CD4-positive, alpha-beta T cell (primary cell): ENCODE results near the gene PTGES3. TPM values are rescaled to one million over a fixed set of nuclear protein-coding genes. Genes with fewer than 3 reads are reported as not detected.

Experiments used
- ATAC-seq: fragments of 200-7000 bp; cut with Tn5 transposase; one replicate; pipeline ENCODE4 v1.10.0; 2022; ENCODE audit warnings: mild to moderate bottlenecking; ENCODE audit not compliant: poor library complexity
- CTCF ChIA-PET: fragments of 350-600 bp; sonication (Branson Sonifier 250); formaldehyde crosslinking; loops from one replicate; lab custom pipeline; 2021; ENCODE audit warnings: antibody characterized with exemption, inconsistent platforms; lab: Charles Lee
- POLR2A ChIA-PET: fragments of 350-600 bp; sonication (Branson Sonifier 250); formaldehyde crosslinking; loops from one replicate; lab custom pipeline; 2021; ENCODE audit warnings: antibody characterized with exemption, inconsistent platforms; lab: Charles Lee
- DNase-seq, 14 experiments: peaks; one replicate each; pipeline ENCODE4 v3.0.0-alpha.2; 2013 to 2020; ENCODE audit warnings: mixed read lengths in 2 of 14
- H3K27ac ChIP-seq, 2 donors: one replicate each; pipeline versions ENCODE4 v1.5.1 to v1.7.0; 2013; ENCODE audit warnings: low read length in 2 of 2, low read depth in 1 of 2, mild to moderate bottlenecking in 1 of 2
- H3K27me3 ChIP-seq, 2 experiments: 1 replicate in 1 of 2; 2 replicates in 1 of 2; pipeline versions ENCODE4 v1.6.1 to v1.7.0; 2013; ENCODE audit warnings: low read length in 2 of 2, control low read depth in 1 of 2, mild to moderate bottlenecking in 1 of 2, moderate library complexity in 1 of 2; ENCODE audit not compliant: insufficient read depth in 2 of 2, control insufficient read depth in 1 of 2
- H3K36me3 ChIP-seq: one replicate; pipeline ENCODE4 v1.6.1; 2013; ENCODE audit warnings: low read length, control low read depth; ENCODE audit not compliant: insufficient read depth
- H3K4me1 ChIP-seq: one replicate; pipeline ENCODE4 v1.6.1; 2013; ENCODE audit warnings: low read length, control low read depth; ENCODE audit not compliant: insufficient read depth
- H3K4me3 ChIP-seq: one replicate; pipeline ENCODE4 v1.5.1; 2013; ENCODE audit warnings: mild to moderate bottlenecking, low read length, moderate library complexity
- H3K9me3 ChIP-seq, 2 experiments: 1 replicate in 1 of 2; 2 replicates in 1 of 2; pipeline versions ENCODE4 v1.6.1 to v1.7.0; 2013; ENCODE audit warnings: low read length in 2 of 2, mild to moderate bottlenecking in 2 of 2, control low read depth in 1 of 2, moderate library complexity in 1 of 2; ENCODE audit not compliant: control insufficient read depth in 1 of 2, insufficient read depth in 1 of 2
- H3K27ac Mint-ChIP-seq: one replicate; pipeline ENCODE4 v1.8.0; 2020; ENCODE audit warnings: mixed read lengths
- H3K27me3 Mint-ChIP-seq: one replicate; pipeline ENCODE4 v1.8.0; 2021; ENCODE audit warnings: mixed read lengths
- H3K36me3 Mint-ChIP-seq: one replicate; pipeline ENCODE4 v1.8.0; 2021; ENCODE audit warnings: low read depth, mixed read lengths
- H3K4me1 Mint-ChIP-seq: one replicate; pipeline ENCODE4 v1.8.0; 2021; ENCODE audit warnings: low read depth, mixed read lengths
- H3K4me3 Mint-ChIP-seq: one replicate; pipeline ENCODE4 v1.8.0; 2020; ENCODE audit warnings: mild to moderate bottlenecking, mixed read lengths
- H3K9me3 Mint-ChIP-seq: one replicate; pipeline ENCODE4 v1.8.0; 2020; ENCODE audit warnings: mixed read lengths
- CTCF ChIP-seq: fragments of 200-600 bp; IDR thresholded peaks from one replicate; pipeline ENCODE4 v1.8.0; 2022; ENCODE audit warnings: antibody characterized with exemption, mild to moderate bottlenecking
- intact Hi-C, 2 experiments: fragments of 100-400 bp; cut with DNase I in 1 of 2; cut with micrococcal nuclease in 1 of 2; formaldehyde crosslinking; loops; one replicate each; pipeline versions ENCODE4 v1.15.1 to v1.9.0; 2023 to 2025; cut with DNase I, micrococcal nuclease
- total RNA-seq, 174 experiments: library from RNA in 2 of 174; stranded (reverse) in 2 of 174; gene quantifications; one replicate each; pipeline ENCODE4 v1.2.3 and lab custom pipeline; 2021 to 2026

The PTGES3 gene
- total RNA-seq, 2 experiments from 2014 or later = 146 to 154 TPM

- peak overlapping the region; percentile 100 for H3K4me3 Mint-ChIP-seq
- H3K9me3 Mint-ChIP-seq = no peaks in the 10 kb centered on the region
- Histone ChIP-seq H3K27ac (peak overlapping the region; percentile 57 to 85), H3K9me3 (no peaks in the 10 kb centered on the region), H3K4me1 (peaks cover 74% of the 10 kb centered on the region), H3K4me3 (peak overlapping the region; percentile 96), H3K27me3 (no peaks in the 10 kb centered on the region), H3K36me3 (peaks cover 17% of the 10 kb centered on the region)
- no peak for ATAC-seq
- ChIA-PET CTCF (interaction anchor here (1.1 to 5.9 kb wide), 4 partner anchors 9 to 72 kb away, joined by 4 to 27 read pairs (median 5); no protein-coding TSS in a partner anchor), POLR2A (interaction anchor here (0.7 to 8.6 kb wide), 13 partner anchors 9 to 568 kb away, joined by 3 to 155 read pairs (median 4); partner anchors contain the start of genes ATP5F1B, BAZ2A, IL23A and NACA)
- peak in 2 of 14 experiments; percentile 15 to 32 for DNase-seq
- H3K36me3 Mint-ChIP-seq = peaks cover 65% of the 10 kb centered on the region
- peak overlapping the region; percentile 96 for H3K27ac Mint-ChIP-seq
- H3K4me1 Mint-ChIP-seq = peaks cover 58% of the 10 kb centered on the region
- no peaks in the 10 kb centered on the region for H3K27me3 Mint-ChIP-seq
- intact Hi-C loops = loop anchor here (1.0 to 2.0 kb wide), 2 partner anchors 39 to 48 kb away; no protein-coding TSS in a partner anchor
- TF ChIP-seq CTCF = no peak
Observed at GRCh38 chr12:56684745-56685359, 3.2 kb downstream of the PTGES3 start.

- H3K27ac ChIP-seq = no peak overlapping the region
- no peak overlapping the region for H3K4me3 ChIP-seq
- no peaks in the 10 kb centered on the region for H3K27me3 ChIP-seq
- no peak for TF ChIP-seq CTCF
- DNase-seq (no peak), ATAC-seq (no peak)
- no peaks in the 10 kb centered on the region for H3K9me3 ChIP-seq
- Mint-ChIP-seq H3K36me3 (peaks cover 68% of the 10 kb centered on the region), H3K4me1 (peaks cover 66% of the 10 kb centered on the region), H3K27ac (peak overlapping the region; percentile 96), H3K9me3 (no peaks in the 10 kb centered on the region), H3K4me3 (peak overlapping the region; percentile 77), H3K27me3 (no peaks in the 10 kb centered on the region)
- intact Hi-C loops = no loop called here
- ChIA-PET CTCF (interaction anchor here (5.9 kb wide), 1 partner anchor 46 kb away, joined by 27 read pairs; no protein-coding TSS in a partner anchor), POLR2A (interaction anchor here (0.5 to 8.6 kb wide), 5 partner anchors 12 to 303 kb away, joined by 3 to 139 read pairs (median 5); partner anchors contain the start of gene ATP5F1B)
- H3K36me3 ChIP-seq = peaks cover 23% of the 10 kb centered on the region
- peaks cover 78% of the 10 kb centered on the region for H3K4me1 ChIP-seq
Observed at GRCh38 chr12:56682323-56682722, 5.8 kb downstream of the PTGES3 start.

- Mint-ChIP-seq H3K4me1 (peaks cover 64% of the 10 kb centered on the region), H3K27ac (peak overlapping the region; percentile 74), H3K4me3 (peak overlapping the region; percentile 45), H3K27me3 (no peaks in the 10 kb centered on the region), H3K36me3 (peaks cover 63% of the 10 kb centered on the region), H3K9me3 (no peaks in the 10 kb centered on the region)
- H3K27ac ChIP-seq = no peak overlapping the region
- ChIA-PET POLR2A (interaction anchor here (0.6 to 1.4 kb wide), 5 partner anchors 8 to 320 kb away, joined by 3 to 6 read pairs (median 4); partner anchors contain the start of genes BAZ2A, PTGES3 and STAT2), CTCF (interaction anchor here (0.7 kb wide), 1 partner anchor 78 kb away, joined by 3 read pairs; no protein-coding TSS in a partner anchor)
- no peak for TF ChIP-seq CTCF
- intact Hi-C loops = loop anchor here in 1 of 2 experiments (10.0 kb wide), 1 partner anchor 45 kb away; the partner anchor contains the start of gene NACA
- peaks cover 80% of the 10 kb centered on the region for H3K4me1 ChIP-seq
- H3K36me3 ChIP-seq = peaks cover 23% of the 10 kb centered on the region
- no peaks in the 10 kb centered on the region for H3K9me3 ChIP-seq
- no peaks in the 10 kb centered on the region for H3K27me3 ChIP-seq
- ATAC-seq = no peak
- peak in 1 of 14 experiments; percentile 32 for DNase-seq
- no peak overlapping the region for H3K4me3 ChIP-seq
Observed at GRCh38 chr12:56679883-56680575, 8.1 kb downstream of the PTGES3 start.
